ENCODE data around the gene DSG3.

- TF ChIP-seq POLR2AphosphoS5 (IDR thresholded peaks at IDR 0.05; ENCODE audit: borderline replicate concordance, low read depth, low read length): no peak
- no peak for TF ChIP-seq EZH2 (IDR thresholded peaks at IDR 0.05)
Measured at GRCh38 chr18:31500051-31500688, 52.6 kb downstream of the DSG3 start.

Data from SK-N-MC (cell line).